ENCODE results near the gene NT5DC1. TPM values are rescaled to one million over a fixed set of nuclear protein-coding genes. Genes with fewer than 3 reads are reported as not detected.

The NT5DC1 gene
- total and polyA plus RNA-seq, 10 of the 15 experiments (the other 5 are each of a cell fraction or from before 2014, with no cell fraction given) = 40.8 to 140 (median 66.8) TPM

GRCh38 chr6:116221911-116222310 lies 121.3 kb downstream of the NT5DC1 start:
- no peak for TF ChIP-seq ZBED1 (IDR thresholded peaks at IDR 0.05; ENCODE audit: borderline replicate concordance)
- TF ChIP-seq, protein P1, sequence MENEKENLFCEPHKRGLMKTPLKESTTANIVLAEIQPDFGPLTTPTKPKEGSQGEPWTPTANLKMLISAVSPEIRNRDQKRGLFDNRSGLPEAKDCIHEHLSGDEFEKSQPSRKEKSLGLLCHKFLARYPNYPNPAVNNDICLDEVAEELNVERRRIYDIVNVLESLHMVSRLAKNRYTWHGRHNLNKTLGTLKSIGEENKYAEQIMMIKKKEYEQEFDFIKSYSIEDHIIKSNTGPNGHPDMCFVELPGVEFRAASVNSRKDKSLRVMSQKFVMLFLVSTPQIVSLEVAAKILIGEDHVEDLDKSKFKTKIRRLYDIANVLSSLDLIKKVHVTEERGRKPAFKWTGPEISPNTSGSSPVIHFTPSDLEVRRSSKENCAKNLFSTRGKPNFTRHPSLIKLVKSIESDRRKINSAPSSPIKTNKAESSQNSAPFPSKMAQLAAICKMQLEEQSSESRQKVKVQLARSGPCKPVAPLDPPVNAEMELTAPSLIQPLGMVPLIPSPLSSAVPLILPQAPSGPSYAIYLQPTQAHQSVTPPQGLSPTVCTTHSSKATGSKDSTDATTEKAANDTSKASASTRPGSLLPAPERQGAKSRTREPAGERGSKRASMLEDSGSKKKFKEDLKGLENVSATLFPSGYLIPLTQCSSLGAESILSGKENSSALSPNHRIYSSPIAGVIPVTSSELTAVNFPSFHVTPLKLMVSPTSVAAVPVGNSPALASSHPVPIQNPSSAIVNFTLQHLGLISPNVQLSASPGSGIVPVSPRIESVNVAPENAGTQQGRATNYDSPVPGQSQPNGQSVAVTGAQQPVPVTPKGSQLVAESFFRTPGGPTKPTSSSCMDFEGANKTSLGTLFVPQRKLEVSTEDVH (IDR thresholded peaks at IDR 0.05; ENCODE audit: low read depth, partially characterized antibody) = no peak
- no peak for TF ChIP-seq BCL11A (IDR thresholded peaks at IDR 0.05; ENCODE audit: low read depth, low read length)
- TF ChIP-seq PAX5 (IDR thresholded peaks at IDR 0.05; ENCODE audit: borderline replicate concordance, low read depth, low read length) = no peak
- no peak for TF ChIP-seq CEBPZ (IDR thresholded peaks at IDR 0.05; ENCODE audit: low read depth, low read length)
- TF ChIP-seq FOXK2 (IDR thresholded peaks at IDR 0.05) = no peak
- no peak for TF ChIP-seq ZNF217 (IDR thresholded peaks at IDR 0.05)
- no peak for TF ChIP-seq RAD21 (IDR thresholded peaks at IDR 0.05; ENCODE audit: insufficient read depth, low read depth, low read length)
- TF ChIP-seq CREM (IDR thresholded peaks at IDR 0.05; ENCODE audit: low read depth) = no peak
- no peak for TF ChIP-seq BHLHE40 (IDR thresholded peaks at IDR 0.05; ENCODE audit: borderline replicate concordance in 1 of 2, low read depth in 2 of 2, low read length in 1 of 2)
- TF ChIP-seq CUX1 (IDR thresholded peaks at IDR 0.05; ENCODE audit: insufficient replicate concordance, low read depth, low read length) = no peak
- no peak for TF ChIP-seq CREB1 (IDR thresholded peaks at IDR 0.05; ENCODE audit: low read depth)
- TF ChIP-seq SREBF1 (IDR thresholded peaks at IDR 0.05; ENCODE audit: low read length) = no peak
- Histone ChIP-seq H3K9me3 (replicated peaks; ENCODE audit: control insufficient read depth, insufficient read depth, low read length) (no peaks in the 10 kb centered on the region), H3K4me1 (ENCODE audit: control insufficient read depth, insufficient read depth, low read length) (no peaks in the 10 kb centered on the region), H3K4me2 (ENCODE audit: control insufficient read depth, insufficient read depth) (no peak overlapping the region), H3K36me3 (ENCODE audit: control insufficient read depth in 2 of 2, insufficient read depth in 2 of 2, low read length in 1 of 2) (peaks cover 2 to 5% of the 10 kb centered on the region in 2 experiments; a peak in 3 of 4 replicates), H3K27ac (ENCODE audit: control insufficient read depth, insufficient read depth) (no peak overlapping the region), H3K27me3 (replicated peaks in 1 of 2; ENCODE audit: control insufficient read depth in 2 of 2, insufficient read depth in 2 of 2, low read length in 1 of 2) (no peaks in the 10 kb centered on the region), H2AFZ (ENCODE audit: control insufficient read depth, low read depth, low read length) (no peak overlapping the region), H3K4me3 (no peak overlapping the region), H3K9ac (ENCODE audit: control insufficient read depth, insufficient read depth, low read length) (no peak overlapping the region), H4K20me1 (ENCODE audit: control insufficient read depth, insufficient read depth) (no peaks in the 10 kb centered on the region), H3K79me2 (ENCODE audit: control insufficient read depth, insufficient read depth, low read length) (no peaks in the 10 kb centered on the region)
- in situ Hi-C loops (cut with MboI) = no loop called here
- BruUV-seq (replicated peaks) = no TSS peak
- ChIA-PET POLR2A (no interaction called here), RAD21 (ENCODE audit: unreplicated experiment) (no interaction called here), CTCF (no interaction called here), SMC1A (ENCODE audit: uncharacterized antibody, unreplicated experiment) (no interaction called here)
- FAIRE-seq (no peak), ATAC-seq (no peak), DNase-seq (ENCODE audit: low read depth, low spot score) (no peak)
- intact Hi-C loops (cut with micrococcal nuclease; ENCODE audit: unreplicated experiment) = no loop called here
- WGBS (ENCODE audit: insufficient coverage, insufficient replicate concordance, low lambda C conversion rate, missing lambda C conversion rate) = 97% methylated on average over 2 of the region's 2 CpGs

Data from GM12878 (cell line).